Fibroblast of the aortic adventitia (primary cell): Measurements from ENCODE around the gene KLK5. TPM values are rescaled to one million over a fixed set of nuclear protein-coding genes. Genes with fewer than 3 reads are reported as not detected.

Experiments used
- DNase-seq: peaks from one replicate; pipeline ENCODE4 v3.0.0-alpha.2; 2010; ENCODE audit warnings: low read depth
- H3K4me3 ChIP-seq: 2 replicates; pipeline ENCODE4 v1.5.1; 2011; ENCODE audit warnings: low read depth, mild to moderate bottlenecking, control low read depth, low read length, moderate library complexity
- total RNA-seq: library from RNA; depleted of rRNA; stranded (reverse); fragments of >200 nt; gene quantifications from 2 replicates; pipeline ENCODE4 v1.2.3, GENCODE V29; 2012; ENCODE audit warnings: low replicate concordance
- TF ChIP-seq, protein P1 (sequence below): IDR thresholded peaks from 2 replicates; pipeline ENCODE4 v1.5.1; 2011; ENCODE audit warnings: mild to moderate bottlenecking, low read length, control low read depth, inconsistent platforms; ENCODE audit not compliant: insufficient read depth

Gene KLK5, protein sequence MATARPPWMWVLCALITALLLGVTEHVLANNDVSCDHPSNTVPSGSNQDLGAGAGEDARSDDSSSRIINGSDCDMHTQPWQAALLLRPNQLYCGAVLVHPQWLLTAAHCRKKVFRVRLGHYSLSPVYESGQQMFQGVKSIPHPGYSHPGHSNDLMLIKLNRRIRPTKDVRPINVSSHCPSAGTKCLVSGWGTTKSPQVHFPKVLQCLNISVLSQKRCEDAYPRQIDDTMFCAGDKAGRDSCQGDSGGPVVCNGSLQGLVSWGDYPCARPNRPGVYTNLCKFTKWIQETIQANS
- total RNA-seq: 0.99 TPM in 1 of 2 replicates, not detected in the other

DNA sequence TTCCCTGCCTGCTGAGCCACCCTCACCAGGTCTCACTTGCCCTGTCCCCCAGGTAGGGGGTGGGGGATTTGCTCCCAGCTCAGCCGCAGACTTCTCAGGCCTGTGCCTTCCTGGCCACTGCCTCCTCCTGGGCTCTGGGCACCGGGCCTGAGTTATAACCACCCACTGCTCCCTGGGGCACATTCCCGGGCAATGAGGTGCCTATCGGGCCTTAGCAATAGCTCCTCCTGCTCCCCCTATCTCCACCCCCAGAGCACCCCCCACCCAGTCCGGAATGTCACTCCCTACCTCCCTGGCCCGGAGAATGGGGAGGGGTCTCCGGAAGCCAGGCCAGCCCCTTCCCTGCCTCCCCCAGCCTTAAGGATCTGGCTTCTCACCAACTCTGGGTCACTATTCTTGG is at the start of gene KLK5:
Gene KLK5 (minus strand): TSS at position 129 of the 400 bp plus-strand sequence. CDS start 381 bp downstream, outside the sequence.
- TF ChIP-seq, protein P1, sequence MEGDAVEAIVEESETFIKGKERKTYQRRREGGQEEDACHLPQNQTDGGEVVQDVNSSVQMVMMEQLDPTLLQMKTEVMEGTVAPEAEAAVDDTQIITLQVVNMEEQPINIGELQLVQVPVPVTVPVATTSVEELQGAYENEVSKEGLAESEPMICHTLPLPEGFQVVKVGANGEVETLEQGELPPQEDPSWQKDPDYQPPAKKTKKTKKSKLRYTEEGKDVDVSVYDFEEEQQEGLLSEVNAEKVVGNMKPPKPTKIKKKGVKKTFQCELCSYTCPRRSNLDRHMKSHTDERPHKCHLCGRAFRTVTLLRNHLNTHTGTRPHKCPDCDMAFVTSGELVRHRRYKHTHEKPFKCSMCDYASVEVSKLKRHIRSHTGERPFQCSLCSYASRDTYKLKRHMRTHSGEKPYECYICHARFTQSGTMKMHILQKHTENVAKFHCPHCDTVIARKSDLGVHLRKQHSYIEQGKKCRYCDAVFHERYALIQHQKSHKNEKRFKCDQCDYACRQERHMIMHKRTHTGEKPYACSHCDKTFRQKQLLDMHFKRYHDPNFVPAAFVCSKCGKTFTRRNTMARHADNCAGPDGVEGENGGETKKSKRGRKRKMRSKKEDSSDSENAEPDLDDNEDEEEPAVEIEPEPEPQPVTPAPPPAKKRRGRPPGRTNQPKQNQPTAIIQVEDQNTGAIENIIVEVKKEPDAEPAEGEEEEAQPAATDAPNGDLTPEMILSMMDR: no peak
- no peak within 1 kb of the TSS for H3K4me3 ChIP-seq
- DNase-seq: no peak

DNA sequence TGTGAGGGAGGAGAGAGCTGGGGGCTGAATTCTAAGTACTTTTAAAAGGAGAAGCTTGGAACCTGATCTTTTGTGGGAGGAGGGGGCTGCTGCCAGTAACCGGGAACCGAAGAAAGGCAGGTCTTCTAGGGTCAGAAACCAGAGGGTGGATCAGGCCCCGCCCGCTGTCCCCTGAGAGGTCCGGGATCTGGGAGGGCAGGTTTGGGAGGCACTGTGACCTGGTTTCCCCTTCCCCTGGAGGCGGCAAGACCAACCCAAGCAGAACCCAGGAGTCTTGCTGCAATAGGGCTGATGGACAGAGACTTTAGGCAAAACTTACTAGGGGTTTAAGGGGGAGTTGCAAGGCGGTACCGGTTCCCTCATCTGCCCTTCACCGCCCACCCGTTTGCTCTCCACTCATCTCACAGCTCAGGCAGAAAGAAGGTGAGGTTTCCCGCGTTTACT is 49.3 kb upstream of the KLK5 start:
- H3K4me3 ChIP-seq: no peak overlapping the region
- TF ChIP-seq, protein P1: no peak
- no peak for DNase-seq

DNA sequence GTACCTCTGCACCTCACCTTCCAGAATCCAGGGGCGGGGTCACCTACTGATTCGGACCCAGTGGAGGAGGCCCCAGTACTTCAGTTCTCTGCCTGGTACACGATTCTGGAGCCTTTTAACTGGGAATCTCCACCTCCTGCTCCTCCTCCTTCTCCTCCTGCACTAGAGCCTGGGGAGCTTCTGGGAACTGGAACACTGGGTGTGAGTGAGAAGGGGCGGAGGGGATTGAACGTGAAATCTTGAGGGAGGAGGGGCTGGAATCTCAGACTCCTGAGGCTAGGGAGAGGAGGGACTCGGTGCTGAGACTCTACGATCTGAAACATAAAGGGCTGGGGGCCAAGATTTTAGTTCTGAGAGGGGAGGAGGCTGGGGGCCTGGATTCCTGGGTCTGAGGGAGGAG is 48.7 kb upstream of the KLK5 start, which contains the start of gene KLK8:
Gene KLK8 (minus strand): TSS at position 90 of the 400 bp plus-strand sequence. CDS start 437 bp downstream, outside the sequence.
- TF ChIP-seq, protein P1: no peak
- H3K4me3 ChIP-seq: no peak within 1 kb of the TSS
- DNase-seq: no peak

DNA sequence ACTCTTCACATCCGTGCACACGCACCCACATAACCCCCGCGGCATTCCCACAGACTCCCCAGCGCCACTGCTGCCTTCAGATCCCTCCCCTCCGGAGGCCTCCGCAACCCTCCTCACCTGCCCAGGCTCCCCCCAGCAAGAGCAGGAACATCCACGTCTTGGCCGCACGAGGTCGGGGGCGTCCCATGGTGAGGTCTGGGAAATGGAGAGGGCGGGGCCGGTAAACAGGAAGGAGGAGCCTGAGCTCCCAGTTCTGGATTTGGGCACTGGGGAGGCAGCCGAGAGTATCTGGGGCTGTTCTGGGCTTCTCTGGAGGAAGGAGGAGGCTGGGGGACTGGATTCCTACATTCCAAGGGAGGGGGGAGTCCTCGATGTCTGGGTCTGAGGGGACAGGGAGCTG is 48.1 kb upstream of the KLK5 start:
- DNase-seq: no peak
- no peak overlapping the region for H3K4me3 ChIP-seq
- TF ChIP-seq, protein P1: no peak

DNA sequence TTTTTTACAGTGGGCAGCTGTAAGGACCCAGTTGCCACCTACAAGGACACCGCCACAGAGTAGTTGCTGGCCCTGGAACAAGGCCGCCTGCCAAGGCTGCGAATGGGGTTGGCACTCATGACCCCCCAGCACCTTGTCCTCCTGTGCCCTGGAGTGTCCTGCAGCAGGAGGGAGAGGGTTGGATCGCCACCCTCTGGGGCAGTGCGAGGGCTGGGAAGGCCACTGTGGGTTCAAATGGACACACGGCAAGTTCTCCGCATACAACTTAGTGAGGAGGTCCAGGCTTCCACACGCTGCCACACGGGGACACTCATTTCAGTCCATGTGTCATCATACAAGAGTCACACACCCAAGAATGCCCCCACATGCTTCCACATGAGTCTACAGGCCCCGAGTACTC is 47.6 kb upstream of the KLK5 start:
- no peak for DNase-seq
- H3K4me3 ChIP-seq: no peak overlapping the region
- TF ChIP-seq, protein P1: no peak

DNA sequence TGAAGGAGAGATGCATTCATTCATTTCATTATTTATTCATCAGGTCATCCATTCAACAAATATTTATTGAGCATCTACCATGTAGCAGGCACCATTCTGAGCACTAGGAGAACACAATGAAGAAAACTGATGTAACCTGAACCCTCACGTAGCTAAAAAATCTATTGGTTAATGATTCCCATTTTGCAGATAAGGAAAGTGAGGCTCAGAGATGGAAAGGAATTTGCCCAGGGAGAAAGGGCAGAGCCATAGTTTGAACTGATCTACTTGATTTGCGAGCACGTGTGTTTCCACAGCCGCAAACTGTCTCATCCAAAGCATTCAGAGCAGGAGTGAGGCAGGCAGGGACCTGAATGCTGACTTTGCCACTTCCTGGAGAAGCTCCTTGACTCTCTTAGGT is 45.8 kb upstream of the KLK5 start:
- DNase-seq: no peak
- H3K4me3 ChIP-seq: no peak overlapping the region
- TF ChIP-seq, protein P1: no peak

DNA sequence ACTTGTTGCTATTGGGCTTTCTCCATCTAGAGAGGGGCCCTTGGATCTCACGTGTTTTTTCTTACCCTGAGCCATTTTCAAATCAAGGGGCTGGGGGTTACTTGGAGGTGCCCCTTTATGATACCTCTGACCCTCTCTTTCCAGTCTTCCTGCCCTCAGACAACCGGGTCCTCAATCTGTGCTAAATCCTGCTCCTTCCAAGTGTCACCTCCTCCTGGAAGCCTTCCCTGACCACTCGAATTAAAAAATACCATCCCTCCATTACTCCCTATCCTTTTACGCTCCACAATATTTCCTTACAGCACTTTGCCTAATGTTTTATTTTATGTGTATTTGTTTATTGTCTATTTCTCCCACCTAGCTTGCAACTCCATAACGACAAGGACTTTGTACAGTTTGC is 45.2 kb upstream of the KLK5 start:
- TF ChIP-seq, protein P1: no peak
- no peak overlapping the region for H3K4me3 ChIP-seq
- DNase-seq: no peak
